ENCODE results near the gene CHST11. TPM values are rescaled to one million over a fixed set of nuclear protein-coding genes. Genes with fewer than 3 reads are reported as not detected.

Gene CHST11
- total and polyA plus RNA-seq, 4 donors, result 0.57 to 11.1 (median 3.7) TPM

GRCh38 chr12:104796475-104796862 is 339.7 kb downstream of the CHST11 start:
- no peaks in the 10 kb centered on the region for H3K27me3 ChIP-seq (ENCODE audit: control insufficient read depth in 4 of 4, insufficient read depth in 4 of 4, low read length in 3 of 4)
- TF ChIP-seq ATF3 (IDR thresholded peaks at IDR 0.05) (no peak), MAX (IDR thresholded peaks at IDR 0.05) (no peak), FOXA1 (IDR thresholded peaks at IDR 0.05) (no peak), RAD21 (IDR thresholded peaks at IDR 0.05) (no peak), FOXA2 (IDR thresholded peaks at IDR 0.05) (no peak), EGR1 (IDR thresholded peaks at IDR 0.05; ENCODE audit: low read depth in 2 of 2) (no peak), JUND (IDR thresholded peaks at IDR 0.05) (no peak), SP1 (IDR thresholded peaks at IDR 0.05) (no peak), GABPA (IDR thresholded peaks at IDR 0.05 in 1 of 2, conservative IDR thresholded peaks at IDR 0.05 in 1 of 2) (no peak), TAF1 (conservative IDR thresholded peaks at IDR 0.05) (no peak), REST (IDR thresholded peaks at IDR 0.05) (no peak), YY1 (IDR thresholded peaks at IDR 0.05) (no peak), HNF4G (IDR thresholded peaks at IDR 0.05) (no peak), ZBTB33 (IDR thresholded peaks at IDR 0.05) (no peak), HNF4A (conservative IDR thresholded peaks at IDR 0.05) (no peak), NR2F2 (IDR thresholded peaks at IDR 0.05) (no peak), RXRA (IDR thresholded peaks at IDR 0.05) (no peak), CTCF (IDR thresholded peaks at IDR 0.05; ENCODE audit: low read depth, low read length, missing input control) (no peak)
- no peaks in the 10 kb centered on the region for H3K9me3 ChIP-seq (ENCODE audit: control insufficient read depth in 4 of 4, low read length in 3 of 4)

More at GRCh38 chr12:104796475-104796862, 339.7 kb downstream of the CHST11 start:
- H3K36me3 ChIP-seq (ENCODE audit: control insufficient read depth in 4 of 4, insufficient read depth in 3 of 4, low read depth in 1 of 4, low read length in 3 of 4), result no peaks in the 10 kb centered on the region
- peaks cover 0 to 6% (median 1%) of the 10 kb centered on the region in 4 donors for H3K4me1 ChIP-seq (ENCODE audit: control insufficient read depth in 4 of 4, insufficient read depth in 4 of 4, low read length in 3 of 4)
- H3K4me3 ChIP-seq (ENCODE audit: low read depth in 1 of 3, low read length in 3 of 3), result no peak overlapping the region
- H3K9ac ChIP-seq (ENCODE audit: low read depth in 1 of 2, low read length in 2 of 2), result no peak overlapping the region
- no peak overlapping the region for H3K27ac ChIP-seq (ENCODE audit: low read depth in 1 of 2, low read length in 2 of 2)
- DNase-seq (ENCODE audit: low spot score), result no peak

All from liver (tissue), 9 donors.